ENCODE data around the gene HRAS.

Gene HRAS

DNA sequence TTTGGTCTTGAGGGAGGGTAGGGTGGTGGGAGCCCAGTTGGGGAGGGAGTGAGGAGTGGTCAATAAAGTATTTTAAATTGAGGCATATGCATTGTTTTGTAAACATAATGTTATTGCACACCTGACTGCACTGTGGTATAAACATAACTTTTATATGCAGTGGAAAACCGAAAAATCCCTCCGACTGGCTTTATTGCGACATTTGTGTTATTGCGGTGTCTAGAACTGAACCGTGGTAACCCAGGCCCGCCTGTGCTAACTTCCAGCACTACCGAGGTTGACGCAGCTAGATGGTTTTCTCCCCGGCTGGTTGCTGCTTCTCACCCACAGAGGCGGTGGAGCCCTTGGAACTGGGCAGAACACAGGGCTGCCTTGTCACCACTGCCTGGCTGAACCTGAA is 20.8 kb downstream of the HRAS start:
- no peak for DNase-seq (ENCODE audit: low read depth in 2 of 2)

DNA sequence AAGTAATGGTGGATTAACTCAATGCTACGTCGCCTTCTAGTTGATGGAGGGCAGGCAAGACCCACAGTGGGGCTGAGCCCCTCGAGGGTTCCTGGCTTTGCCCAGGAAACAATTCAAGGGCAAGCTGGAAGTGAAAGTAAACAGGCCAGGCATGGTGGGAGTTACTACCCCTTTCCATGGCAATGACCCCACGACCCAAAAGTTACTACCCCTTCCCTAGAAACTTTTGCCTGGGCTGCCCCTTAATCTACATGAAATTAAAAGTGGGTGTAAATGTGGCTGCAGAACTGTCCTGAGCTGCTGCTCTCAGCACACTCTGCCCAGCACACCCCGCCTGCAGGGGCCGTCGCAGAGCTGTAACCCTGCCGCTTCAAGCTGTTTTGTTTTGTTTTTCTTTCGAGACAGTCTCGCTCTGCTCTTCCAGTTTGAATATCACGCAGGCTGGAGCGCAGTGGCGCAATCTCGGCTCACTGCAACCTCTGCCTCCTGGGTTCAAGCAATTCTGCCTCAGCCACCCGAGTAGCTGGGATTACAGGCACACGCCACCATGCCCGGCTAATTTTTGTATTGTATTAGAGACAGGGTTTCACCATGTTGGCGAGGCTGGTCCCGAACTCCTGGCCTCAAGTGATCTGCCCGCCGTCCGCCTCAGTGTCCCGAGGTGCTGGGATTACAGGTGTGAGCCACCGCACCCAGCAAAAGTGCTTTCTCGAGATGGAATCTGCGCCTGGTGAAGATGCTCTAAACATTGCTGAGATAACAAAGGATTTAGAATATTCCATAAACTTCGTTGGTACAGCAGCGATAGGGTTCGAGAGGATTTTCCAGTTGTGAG is 22.4 kb downstream of the HRAS start:
- no peak for DNase-seq (ENCODE audit: low read depth in 2 of 2)

DNA sequence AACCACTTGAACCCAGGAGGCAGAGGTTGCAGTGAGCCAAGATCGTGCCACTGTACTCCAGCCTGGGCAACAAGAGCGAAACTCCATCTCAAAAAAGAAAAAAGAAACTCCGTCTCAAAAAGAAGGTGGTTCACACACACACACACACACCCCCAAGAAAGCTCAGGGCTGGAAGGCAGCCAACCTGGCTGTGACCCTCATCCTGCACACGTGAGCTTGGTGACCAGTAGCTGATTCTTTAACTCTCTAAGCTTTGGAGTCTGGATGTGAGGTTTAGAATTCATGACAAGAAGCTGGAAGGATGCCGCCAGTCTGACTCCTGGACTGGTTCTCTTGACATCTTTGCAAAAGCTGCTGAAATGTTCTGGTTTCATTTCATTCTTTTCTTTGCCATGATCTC is 26.4 kb downstream of the HRAS start:
- no peak for DNase-seq (ENCODE audit: low read depth in 2 of 2)

DNA sequence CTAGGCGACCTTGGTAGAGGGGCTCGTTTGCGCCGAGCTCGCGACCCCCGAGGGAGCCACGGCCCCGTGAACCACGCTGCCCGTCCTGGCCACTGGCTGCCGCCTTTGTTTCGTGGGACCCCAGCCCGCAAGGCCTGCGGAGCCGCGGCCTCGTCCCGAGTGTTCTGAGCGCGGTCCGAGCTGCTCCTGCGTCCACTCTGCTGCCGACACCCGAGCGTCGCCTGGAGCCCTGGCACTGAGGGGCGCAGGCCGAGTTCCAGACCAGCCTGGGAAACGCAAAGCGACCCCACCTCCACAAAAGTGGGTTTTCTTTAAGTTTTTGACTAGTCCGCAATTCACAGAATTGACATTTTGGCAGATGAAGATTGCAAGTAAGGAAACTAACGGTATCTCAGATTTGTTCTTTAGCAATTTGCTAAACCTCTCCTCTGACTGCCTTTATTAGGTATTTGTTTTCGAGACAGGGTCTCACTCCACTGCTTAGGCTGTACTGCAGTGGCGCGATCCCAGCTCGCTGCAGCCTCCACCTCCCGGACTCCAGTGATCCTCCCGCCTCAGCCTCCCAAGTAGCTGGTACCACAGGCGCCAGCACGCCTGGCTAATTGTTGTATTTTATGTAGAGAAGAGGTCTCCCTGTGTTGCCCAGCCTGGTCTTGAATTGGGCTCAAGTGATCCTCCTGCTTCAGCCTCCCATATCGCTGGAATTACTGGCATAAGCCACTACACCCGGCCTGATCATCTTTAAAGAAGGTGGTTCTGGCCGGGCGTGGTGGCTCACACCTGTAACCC is 27.5 kb downstream of the HRAS start:
- no peak for DNase-seq (ENCODE audit: low read depth in 2 of 2)

DNA sequence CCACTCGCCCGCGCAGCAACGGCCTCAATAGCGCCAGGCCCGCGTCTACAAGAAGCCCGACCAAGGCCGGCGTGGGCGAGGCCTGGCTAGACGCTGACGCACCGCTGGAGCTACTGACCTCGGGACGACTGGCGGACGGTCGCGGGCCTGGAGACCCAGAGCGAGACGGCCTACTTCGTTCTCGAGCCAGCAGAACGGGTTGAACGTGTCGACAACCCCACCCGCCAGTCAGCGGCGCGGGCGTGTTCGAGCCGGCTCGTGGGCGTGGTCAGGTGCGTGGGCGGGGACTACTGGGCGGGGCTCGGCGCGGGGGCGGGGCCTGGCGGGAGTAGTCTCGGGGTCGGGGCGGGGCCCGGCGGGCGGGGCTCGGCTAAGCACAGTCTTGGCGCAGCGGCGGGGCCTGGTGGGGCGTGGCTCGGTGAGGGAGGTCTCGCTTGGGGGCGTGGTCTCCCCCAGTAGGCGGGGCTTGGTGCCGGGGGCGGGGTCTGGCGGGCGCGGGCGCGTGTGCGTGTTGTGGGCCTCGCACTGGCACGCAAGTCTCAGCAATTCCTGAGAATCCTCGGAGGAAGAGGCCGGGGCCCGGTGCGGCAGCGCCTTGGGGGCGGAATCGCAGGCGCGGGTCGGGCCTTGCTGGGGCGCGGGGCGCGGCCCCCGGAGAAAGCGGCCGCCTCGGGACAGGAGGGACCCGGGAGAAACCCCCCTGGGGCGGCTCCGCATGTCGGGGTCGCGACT is 28.2 kb downstream of the HRAS start, which contains the start of gene RNH1:
Gene RNH1, minus strand, starts transcription at position 248 of the 732 bp plus-strand sequence. CDS start 5,080 bp downstream, outside the sequence.
- peak; percentile 100 for DNase-seq (ENCODE audit: low read depth in 2 of 2)

DNA sequence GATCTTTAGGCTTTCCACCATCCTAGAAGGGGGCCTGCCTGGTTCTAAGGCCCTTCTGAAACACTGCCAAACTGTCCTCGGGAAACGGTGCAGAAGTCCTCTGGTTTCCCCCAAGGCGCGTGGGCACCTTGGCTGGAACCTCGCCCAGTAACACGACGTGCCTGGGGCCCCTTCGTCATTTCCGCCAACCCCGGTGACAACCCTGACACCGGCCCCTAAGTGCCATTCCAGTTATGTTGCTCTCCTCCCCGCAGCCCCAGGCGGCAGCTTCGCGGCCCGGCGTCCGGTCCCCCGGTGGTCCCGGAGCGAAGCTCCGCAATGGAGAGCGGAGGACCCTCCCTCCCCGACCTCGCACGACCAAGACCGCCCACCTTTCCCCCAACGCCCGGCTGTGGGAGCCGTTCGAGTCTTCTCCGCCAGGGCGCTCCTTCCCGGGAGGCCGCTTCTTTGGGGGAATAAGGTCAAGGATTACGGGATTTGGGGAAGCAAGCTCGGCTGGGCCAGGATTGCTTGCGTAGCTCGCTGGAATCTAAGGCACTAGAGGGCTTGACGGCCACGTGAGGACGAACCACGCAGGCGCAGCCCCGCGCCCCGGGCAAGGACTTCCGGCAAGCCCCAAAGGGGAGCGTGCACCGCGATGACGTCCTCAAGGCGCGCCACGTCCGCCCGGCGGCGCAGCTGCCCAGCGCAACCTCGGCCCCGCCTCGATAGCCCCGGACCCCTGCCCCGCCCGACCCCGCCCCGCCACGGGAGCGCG is 29.0 kb downstream of the HRAS start:
- peak; percentile 96 to 97 for DNase-seq (ENCODE audit: low read depth in 2 of 2)

DNA sequence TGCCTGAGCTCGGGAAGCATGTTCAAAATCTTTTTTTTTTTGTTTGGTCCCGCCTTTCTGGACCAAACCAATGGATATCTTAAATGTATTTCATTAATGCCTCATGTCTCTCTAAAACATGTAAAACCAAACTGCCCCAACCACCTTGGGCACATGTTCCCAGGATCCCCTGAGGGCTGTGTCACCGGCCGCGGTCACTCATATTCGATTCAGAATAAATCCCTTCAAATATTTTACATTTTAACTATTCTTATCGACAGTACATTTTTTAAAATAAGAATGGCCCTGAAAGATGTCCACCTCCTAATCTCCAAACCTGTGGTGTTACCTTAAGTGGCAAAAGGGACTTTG is 30.4 kb downstream of the HRAS start:
- no peak for DNase-seq (ENCODE audit: low read depth in 2 of 2)

DNA sequence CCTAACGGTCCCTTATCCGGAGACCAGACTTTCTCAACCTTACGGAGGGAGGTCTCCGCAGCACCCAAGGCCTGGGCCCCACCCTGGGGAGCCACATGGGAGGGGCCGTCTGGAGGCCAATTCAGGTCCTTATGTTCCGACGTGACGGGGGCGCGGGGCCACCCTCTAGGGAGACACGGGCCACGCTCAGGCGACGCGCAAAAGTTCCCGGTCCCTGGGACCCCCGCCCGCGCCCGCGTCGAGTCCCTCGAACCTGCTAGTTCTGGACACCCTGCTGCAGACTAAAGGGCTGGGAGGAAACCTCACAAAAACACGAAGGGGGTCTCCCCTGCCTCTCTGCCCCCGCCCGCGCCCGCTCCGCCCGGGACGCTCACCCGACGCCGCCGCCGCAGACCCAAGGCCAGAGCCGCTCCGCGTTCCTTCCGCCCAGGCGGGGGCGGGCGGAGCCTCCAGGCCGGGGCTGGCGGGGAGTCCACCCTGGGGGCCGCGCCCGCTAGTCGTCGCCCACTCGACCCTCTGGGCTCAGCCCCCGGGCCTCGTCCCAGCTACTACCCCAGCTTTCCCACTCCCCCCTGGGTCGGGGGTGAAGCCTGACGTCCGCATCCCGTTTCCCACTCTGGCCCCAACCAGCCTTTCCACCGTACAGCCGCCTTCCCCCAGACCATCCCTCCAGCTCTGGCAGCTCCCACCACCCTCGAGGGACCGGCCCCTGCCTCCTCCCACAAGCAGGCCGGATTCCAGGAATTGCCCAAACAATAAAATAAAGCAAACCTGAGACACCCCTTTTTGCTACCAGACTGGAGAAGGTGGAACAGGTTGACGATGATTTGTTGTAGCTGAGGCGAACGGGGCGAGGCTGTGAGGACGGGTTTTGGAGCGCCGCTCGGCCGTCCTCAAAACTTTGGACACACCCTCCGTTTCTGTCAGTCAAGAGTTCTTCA is 31.1 kb downstream of the HRAS start:
- DNase-seq (ENCODE audit: low read depth in 2 of 2) = no peak

DNA sequence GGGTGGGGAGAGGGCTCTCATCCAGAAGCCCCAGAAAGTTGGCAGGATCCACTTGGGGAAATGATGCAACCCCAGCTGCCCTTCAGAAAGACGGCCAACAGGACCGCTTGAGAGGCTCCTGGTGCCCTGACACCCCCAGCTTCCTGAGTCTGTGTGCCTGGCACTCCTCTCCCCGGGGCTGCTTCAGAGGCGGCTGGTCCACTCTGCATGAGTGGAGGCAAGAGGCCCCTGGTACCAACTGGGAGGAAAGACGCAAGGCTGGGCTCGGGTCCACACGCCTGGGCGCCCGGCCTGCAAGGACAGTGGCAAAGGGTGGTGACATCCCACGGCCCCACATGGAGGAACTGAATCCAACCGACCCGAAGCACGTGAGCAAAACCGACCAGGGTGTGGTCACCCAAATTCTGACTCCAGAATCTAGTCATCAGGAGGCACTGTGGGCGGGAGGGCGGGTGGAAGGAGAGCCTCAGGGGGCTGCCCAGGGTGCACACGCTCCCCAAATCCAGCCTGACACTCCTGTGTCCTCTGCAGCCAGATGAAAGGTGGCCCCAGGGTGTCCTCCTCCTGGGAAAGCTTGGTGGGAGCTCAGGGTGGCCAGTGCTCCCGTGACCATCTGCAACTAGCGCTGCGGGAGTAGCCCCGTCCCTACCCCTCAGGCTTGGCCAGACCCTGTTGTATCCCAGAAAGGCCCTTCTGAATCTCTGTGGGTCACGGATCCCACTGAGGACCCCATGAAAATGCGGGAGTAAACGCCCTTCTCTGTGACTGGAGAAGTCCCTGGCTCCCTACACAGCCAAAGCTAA is 32.0 kb downstream of the HRAS start:
- no peak for DNase-seq (ENCODE audit: low read depth in 2 of 2)

DNA sequence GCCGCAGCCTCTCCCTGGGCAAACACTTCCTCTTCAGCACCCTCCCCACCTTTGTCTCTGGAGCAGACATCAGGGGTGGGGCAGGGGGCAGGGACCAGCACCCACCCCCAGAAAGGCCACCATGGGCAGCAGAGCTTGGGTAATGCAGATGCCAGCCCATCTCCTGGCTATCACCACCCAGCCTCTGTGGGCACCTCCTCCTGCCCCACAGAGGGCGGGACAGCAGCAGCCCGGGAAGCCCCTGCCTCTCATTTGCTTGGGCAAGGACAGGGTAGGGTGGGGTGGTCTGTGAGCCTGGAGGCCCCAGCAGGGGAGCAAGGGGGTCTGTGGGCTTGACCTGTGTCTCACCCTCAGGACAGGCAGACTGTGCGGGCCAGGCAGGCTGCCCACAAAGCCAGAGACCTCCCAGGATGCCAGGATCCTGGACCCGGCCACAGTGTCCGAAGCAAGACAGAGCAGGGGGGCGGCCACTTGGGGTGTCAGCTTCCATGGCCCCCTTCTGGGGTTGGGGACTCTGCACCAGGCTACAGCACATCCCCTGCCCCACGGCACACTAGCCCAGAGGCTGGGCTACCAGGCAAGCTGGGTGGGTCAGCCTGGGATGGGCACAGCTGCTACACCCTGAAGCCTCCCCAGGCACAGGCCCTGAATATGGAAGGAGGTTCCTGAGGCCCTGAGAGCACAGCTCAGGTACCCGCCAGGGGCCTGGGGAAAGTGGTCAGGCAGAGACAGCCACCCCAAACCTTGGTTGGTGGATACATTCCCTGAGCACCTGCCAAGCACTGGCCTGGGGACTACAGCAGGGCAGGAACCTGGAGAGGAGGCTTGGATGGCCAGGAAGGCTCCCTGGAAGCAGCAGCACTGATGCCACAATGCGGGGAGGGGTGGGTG is 32.8 kb downstream of the HRAS start:
- DNase-seq (ENCODE audit: low read depth in 2 of 2) = no peak

DNA sequence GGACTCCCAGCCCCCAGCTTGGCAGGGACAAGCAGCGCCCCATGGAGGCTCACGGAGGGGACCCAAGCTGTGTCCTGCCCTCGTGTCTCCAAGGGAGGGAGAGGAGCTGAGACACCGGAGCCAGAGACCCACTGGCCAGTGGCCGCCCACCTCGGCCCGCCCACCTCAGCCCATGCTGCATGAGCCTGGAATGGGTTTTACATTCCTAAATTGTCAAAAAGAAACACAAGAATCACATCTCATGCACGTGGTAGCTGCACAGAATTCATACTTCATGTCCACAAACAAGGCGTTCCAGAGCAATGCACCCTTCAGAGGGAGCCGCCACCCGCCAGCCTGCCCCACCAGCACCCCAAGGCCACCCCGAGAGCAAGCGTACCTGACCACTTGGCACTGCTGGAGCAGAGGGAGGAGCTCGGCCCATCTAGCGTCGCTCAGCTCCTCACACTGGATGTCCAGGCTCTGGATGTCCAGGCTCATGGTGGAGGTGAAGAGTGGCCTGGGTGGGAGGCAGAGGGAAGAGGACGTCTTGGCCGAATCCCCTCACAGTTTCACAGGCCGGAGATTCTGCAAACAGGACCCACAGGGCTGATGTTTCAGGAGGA is 33.6 kb downstream of the HRAS start:
- DNase-seq (ENCODE audit: low read depth in 2 of 2) = no peak

DNA sequence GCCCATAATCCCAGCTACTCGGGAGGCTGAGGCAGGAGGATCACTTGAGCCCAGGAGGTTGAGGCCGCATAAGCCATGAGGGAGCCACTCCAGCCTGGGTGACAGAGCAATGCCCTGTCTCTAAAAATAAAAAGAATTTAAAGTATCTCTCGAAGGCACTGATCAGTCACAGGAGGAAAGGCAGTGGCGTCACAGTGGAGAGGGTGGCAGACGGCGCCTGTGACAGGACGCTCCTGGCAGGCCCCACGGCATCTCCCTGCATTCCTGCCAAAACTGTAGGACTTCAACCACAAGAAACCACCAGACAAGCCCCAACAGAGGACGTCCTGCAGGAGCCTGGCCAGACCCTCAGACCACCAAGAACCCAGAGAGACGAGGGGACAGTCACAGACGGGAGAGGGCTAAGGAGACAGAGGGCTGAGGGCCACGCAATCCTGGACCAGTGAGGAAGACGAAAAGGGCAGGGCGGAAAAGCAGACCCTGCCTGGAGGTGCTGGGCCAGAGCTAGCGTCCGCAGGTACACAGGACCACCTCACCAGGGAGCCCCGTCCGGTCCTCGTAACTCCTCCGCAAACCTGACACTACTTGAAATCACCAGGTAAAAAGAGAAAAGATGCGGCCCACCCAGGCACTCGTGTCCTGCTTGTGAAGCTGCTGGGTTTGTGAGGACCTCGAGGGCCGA is 34.2 kb downstream of the HRAS start:
- no peak for DNase-seq (ENCODE audit: low read depth in 2 of 2)

DNA sequence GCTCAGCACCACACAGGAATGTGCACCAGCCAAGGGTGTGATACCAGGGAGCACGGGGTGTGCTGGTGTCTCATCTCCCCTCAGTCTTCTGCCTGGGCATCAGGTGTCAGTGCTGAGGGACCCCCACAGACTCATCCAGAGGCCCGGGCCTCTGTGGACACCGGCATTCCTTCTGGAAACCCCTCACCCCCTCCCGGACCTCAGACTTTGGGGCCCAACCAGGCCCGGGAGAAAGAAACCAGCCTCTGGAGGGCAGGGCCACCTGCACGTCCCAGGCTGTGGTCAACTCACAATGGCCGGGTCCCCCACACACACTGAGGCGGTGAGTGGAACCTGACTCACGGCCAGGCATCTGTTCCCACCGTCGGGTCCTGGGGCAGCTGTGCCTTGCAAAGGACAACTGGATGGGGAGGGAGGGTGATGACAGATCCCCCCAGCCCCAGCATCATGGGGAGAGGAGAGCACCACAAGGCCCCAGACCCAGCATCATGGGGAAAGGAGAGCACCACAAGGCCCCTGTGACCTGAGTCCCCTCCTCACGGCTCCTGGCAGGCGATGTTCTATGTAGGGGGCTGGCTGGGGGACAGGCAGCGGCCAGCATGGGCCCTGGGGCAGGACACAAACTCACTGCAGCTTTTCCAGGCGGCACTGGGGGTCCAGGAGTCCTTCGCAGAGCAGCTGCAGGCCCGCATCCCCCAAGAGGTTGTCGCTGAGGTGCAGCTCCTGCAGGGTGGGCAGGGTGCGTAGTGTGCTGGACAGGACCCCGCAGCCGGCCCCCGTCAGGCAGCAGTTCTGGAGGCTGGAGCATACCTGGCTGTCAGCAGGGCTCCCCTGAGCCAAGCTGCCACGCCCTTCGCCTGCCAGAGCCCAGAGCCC is 35.9 kb downstream of the HRAS start:
- no peak for DNase-seq (ENCODE audit: low read depth in 2 of 2)

DNA sequence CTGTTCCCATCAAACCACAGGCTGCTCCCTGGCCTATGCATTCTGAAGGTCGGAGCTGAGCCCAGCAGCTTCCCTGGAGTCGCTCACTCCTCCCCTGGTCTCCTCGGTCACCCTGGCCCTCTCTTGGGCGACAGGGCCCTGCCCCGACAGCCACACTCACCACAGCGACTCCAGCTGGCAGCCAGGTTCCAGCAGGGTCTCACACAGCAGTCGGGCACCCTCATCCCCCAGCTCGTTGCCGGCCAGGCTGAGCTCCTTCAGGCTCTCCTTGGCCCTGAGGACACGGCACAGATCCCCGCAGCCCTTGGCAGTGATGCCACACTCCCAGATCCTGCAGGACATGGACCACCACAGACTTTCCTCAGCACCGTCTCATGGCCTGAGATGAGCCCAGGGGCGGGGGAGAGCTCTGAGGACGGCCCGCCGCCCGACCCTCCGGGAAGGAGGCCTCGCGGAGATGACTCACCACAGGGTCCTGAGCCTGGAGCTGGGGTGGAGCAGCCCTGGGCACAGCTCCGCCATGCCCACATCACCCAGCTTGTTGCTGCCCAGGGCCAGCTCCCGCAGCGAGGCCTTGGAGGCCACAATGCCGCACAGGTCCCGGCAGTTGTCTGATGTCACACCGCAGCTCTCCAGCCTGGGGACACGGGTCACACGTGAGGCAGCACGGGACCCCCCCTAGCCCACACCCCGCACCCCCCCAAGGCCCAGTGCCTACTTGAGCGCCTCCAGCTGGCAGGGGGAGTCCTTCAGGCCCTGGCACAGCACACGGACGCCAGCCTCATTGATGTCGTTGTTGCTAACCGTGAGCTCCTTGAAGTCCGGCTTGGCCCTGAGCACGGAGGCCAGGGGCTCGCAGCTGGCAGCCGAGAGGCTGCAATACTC is 36.8 kb downstream of the HRAS start:
- DNase-seq (ENCODE audit: low read depth in 2 of 2) = no peak

DNA sequence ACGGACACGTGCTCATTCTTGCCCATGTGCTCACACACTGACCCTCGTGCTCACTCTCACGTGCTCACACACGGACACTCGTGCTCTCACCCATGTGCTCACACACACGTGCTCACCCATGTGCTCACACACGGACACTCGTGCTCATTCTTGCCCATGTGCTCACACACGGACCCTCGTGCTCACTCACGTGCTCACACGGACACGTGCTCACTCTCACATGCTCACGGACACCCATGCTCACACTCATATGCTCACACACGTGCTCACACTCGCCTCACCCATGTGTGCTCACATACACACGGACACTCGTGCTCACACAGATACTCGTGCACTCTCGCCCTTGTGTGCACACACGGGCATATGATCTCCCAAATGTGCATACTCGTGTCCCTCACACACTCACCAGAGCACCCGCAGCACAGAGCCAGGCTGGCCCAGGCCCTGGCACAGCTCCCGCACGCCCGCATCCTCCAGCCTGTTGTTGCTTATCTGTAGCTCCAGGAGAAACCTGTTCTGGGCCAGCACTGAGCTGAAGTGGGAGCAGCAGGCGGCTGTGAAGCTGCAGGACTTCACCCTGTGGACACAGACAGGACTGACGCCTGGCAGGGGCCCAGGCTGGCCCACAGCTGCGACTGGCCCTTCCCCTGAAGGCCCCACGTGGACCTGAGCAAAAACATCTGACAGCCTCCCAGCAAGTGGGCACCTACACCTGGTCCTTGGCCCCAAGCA is 37.6 kb downstream of the HRAS start:
- no peak for DNase-seq (ENCODE audit: low read depth in 2 of 2)

All from stimulated activated CD4-positive, alpha-beta T cell treated with anti-CD3 and anti-CD28 coated beads, Interleukin-1b, Interleukin-23, amount 100 ng/mL, for 4 hours (primary cell).